NCI-H526 (cell line): ENCODE measurements around the gene FOLR3.
"Not testable (repeated sequence)": the region's sequence is repeated elsewhere in the genome, so short reads cannot be mapped to it uniquely, and the experiment has no call there.

Experiments used
- DNase-seq, 2 experiments: peaks; one replicate each; lab custom pipeline; 2025; lab: John Stamatoyannopoulos, UW

The FOLR3 gene

GRCh38 chr11:72123117-72123653, 12.3 kb upstream of the FOLR3 start:
- no peak for DNase-seq

GRCh38 chr11:72124046-72124445, 11.5 kb upstream of the FOLR3 start:
- no peak for DNase-seq

DNA sequence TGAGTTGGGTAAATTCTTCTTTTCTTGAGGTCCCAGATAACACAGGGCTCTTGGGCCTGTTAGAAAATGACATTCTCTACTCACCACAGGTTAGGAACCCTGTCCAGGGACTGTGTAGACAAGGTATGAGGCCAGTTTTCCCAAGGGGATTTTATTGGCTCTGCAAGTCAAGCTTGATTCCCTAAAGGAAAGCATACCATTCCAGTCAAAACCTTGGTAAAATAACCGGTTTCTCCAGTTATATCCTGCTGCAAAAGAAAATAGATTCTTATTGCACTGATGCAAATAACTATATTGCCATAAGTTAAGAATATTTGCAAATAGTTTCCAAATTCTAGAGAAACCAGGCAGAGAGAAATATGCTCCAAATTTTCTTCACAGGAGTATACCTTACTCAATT, 9.6 kb upstream of the FOLR3 start:
- DNase-seq = no peak

DNA sequence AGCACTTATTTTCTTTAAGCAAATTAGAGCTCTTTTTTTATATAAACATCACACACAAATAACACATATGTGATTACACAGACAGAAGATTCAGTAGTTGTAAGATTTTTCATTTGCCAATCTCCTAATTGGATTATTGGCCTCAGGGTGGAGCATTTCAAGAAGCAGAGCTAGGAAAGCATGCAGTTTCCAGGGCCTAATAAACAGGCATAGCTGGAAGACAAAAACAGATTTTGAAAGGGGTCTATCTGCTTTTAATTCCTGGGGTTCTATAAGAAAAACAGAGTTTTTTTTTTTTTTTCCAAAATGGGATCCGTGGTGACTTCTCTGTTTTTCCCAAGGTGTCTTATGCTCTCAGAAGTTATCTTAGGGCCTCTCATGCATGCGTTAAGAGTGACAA, 7.6 kb upstream of the FOLR3 start:
- no peak for DNase-seq

GRCh38 chr11:72129381-72129780, 6.1 kb upstream of the FOLR3 start:
- DNase-seq = no peak

- no peak for DNase-seq
Measured at GRCh38 chr11:72132646-72133045, 2.9 kb upstream of the FOLR3 start.

- DNase-seq = no peak
Measured at GRCh38 chr11:72135891-72136683, 562 bp downstream of the FOLR3 start.

GRCh38 chr11:72136684-72137262, 1.2 kb downstream of the FOLR3 start:
- DNase-seq = no peak

- no peak for DNase-seq
Measured at GRCh38 chr11:72138821-72139390, 3.4 kb downstream of the FOLR3 start.

GRCh38 chr11:72139500-72139899, 4.0 kb downstream of the FOLR3 start:
- no peak for DNase-seq

DNA sequence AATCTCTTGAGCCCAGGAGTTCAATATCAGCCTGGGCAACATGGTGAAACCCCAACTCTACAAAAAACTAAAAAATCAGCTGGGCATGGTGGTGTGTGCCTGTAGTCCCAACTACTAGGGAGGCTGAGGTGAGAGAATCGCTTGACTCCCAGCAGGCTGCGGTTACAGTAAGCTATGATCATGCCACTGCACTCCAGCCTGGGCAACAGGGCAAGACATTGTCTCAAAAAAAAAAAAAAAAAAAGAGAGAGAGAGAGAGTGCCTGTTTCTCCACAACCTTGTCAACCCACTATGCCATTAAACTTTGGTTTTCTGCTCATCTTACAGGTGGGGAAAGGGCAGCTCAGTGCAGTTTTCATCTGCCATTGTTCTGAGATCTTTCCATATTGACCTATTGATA, 5.1 kb downstream of the FOLR3 start:
- DNase-seq = no peak

GRCh38 chr11:72141066-72141465, 5.5 kb downstream of the FOLR3 start:
- no peak for DNase-seq

DNA sequence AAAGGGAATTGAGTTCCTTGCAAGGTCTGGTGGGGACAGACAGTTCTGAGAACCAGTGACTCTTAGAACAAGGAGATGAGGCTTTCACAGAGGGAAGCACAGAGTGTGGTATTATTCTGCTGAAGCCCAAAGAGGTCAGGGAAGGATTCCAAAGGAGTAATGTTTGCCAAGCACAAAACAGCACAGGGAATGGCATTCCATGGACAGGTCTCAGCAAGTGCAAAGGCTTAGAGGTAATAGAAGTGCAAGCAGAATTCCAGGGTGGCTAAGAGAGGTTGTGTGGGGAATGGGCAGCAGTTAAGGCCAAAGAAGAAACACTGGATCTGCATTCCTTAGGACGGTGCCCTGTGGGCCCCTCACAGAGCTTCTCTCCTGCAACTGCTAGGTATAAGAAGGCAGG, 6.6 kb downstream of the FOLR3 start:
- DNase-seq = not testable (repeated sequence)

DNA sequence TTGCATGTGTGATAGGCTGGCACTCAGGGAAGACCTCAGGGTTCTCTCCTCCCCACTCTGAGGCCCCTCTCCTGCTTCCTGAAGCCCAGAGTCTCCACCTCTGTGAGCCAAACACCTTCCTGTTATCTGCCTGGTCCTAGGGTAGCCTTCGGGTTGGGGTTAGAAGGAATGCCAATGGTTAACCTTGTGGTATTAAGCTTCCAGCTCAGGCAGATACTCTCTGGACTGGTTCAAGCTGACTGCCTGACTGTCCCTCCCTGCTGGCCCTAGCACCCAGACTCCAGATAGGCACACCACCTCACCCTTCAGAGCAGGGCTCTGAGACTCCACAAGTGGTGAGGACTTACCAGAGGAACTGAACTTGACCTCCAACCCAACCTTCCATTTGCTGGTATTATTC, 7.0 kb downstream of the FOLR3 start:
- DNase-seq = not testable (repeated sequence)

DNA sequence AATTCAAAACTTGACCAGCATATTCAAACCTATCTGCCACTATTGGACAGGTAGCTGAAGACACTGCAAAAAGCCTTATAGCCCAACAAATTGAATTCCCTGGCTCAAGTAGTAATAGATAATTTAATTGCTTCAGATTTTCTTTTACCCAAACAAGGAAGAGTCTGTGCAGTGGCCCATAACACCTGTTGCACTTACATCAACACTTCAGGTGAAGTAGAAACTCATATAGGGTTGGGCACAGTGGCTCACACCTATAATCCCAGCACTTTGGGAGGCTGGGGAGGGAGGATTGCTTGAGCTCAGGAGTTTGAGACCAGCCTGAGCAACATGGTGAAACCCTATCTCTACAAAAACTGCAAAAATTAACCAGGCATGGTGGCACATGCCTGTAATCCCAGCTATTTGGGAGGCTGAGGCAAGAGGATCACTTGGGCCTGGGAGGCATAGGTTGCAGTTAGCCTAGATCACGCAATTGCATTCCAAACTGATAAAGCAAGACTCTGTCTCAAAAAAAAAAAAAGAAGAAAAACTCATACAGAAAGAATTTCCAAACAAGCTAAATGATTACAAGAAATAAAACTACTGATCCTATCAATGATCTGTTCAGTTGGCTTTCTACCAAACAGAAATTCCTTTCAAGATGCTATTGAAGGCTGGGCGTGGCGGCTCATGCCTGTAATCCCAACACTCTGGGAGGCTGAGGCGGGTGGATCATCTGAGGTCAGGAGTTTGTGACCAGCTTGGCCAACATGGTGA, 9.5 kb downstream of the FOLR3 start:
- no peak for DNase-seq

DNA sequence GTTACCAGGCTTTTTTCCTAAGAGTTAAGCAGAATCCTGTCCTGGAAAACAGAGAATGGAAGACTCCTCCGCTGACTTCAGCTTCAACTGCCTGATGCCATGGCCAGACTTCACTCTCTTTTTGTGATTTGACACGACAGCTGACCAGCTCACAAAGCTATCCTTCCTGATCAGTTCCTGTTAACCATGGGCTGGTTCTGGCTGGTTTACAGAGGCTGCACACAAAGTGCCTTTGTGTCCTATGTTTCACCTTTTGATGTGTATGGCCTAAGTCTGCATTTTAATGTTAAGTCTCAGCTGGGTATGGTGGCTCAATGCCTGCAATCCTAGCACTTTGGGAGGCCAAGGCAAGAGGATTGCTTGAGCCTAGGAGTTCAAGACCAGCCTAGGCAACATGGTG, 11.1 kb downstream of the FOLR3 start:
- DNase-seq = no peak

- DNase-seq = no peak
Measured at GRCh38 chr11:72150882-72151281, 15.4 kb downstream of the FOLR3 start.

GRCh38 chr11:72153874-72154273, 18.3 kb downstream of the FOLR3 start:
- not testable (repeated sequence) for DNase-seq

- DNase-seq = no peak
Measured at GRCh38 chr11:72154816-72155215, 19.3 kb downstream of the FOLR3 start.

DNA sequence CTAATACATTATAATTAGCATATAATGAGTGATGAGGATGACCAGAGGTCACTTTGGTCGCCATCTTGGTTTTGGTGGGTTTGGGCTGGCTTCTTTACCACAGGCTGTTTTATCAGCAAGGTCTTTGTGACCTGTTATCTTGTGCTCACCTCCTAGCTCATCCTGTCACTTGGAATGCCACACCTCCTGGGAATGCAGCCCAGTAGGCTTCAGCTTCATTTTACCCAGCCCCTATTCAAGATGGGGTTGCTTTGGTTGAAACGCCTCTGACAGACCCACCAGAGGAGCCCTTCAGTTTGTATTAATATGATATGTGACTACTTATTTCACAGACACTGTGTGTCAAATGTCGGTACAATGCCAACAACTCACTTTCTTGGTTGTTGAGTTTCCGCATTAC, 20.2 kb downstream of the FOLR3 start:
- no peak for DNase-seq

DNA sequence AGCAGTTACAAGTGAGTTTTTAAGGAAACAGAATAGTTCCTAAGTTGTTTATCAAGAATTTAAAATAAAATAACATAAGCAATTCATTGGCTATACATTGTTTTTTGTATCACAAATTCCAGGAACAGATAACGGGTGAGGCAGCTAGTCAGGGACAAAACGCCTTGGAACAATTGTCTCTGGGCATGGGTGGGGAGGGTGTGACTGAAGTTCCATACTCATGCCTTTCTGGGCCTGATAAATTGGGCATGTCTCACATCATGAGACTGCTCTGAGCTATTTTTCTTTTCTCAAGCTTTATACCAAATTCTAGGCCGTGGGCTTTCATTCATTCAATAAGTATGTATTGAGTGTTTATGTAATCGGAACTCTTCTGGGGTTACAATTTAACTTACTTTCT, 21.6 kb downstream of the FOLR3 start:
- DNase-seq = no peak

- DNase-seq = no peak
Measured at GRCh38 chr11:72160319-72160718, 24.8 kb downstream of the FOLR3 start.
